Stimulated activated CD8-positive, alpha-beta memory T cell treated with anti-CD3 and anti-CD28 coated beads, Interleukin-12 subunit alpha, Interleukin-12 subunit beta, amount 100 ng/mL, for 4 hours (primary cell): ENCODE measurements around the gene LGALS3BP.
"Not testable (repeated sequence)": the region's sequence is repeated elsewhere in the genome, so short reads cannot be mapped to it uniquely, and the experiment has no call there.

Experiments
- DNase-seq: peaks from one replicate; pipeline ENCODE4 v3.0.0-alpha.2; 2020; ENCODE audit warnings: low read depth

The LGALS3BP gene, protein sequence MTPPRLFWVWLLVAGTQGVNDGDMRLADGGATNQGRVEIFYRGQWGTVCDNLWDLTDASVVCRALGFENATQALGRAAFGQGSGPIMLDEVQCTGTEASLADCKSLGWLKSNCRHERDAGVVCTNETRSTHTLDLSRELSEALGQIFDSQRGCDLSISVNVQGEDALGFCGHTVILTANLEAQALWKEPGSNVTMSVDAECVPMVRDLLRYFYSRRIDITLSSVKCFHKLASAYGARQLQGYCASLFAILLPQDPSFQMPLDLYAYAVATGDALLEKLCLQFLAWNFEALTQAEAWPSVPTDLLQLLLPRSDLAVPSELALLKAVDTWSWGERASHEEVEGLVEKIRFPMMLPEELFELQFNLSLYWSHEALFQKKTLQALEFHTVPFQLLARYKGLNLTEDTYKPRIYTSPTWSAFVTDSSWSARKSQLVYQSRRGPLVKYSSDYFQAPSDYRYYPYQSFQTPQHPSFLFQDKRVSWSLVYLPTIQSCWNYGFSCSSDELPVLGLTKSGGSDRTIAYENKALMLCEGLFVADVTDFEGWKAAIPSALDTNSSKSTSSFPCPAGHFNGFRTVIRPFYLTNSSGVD

DNA sequence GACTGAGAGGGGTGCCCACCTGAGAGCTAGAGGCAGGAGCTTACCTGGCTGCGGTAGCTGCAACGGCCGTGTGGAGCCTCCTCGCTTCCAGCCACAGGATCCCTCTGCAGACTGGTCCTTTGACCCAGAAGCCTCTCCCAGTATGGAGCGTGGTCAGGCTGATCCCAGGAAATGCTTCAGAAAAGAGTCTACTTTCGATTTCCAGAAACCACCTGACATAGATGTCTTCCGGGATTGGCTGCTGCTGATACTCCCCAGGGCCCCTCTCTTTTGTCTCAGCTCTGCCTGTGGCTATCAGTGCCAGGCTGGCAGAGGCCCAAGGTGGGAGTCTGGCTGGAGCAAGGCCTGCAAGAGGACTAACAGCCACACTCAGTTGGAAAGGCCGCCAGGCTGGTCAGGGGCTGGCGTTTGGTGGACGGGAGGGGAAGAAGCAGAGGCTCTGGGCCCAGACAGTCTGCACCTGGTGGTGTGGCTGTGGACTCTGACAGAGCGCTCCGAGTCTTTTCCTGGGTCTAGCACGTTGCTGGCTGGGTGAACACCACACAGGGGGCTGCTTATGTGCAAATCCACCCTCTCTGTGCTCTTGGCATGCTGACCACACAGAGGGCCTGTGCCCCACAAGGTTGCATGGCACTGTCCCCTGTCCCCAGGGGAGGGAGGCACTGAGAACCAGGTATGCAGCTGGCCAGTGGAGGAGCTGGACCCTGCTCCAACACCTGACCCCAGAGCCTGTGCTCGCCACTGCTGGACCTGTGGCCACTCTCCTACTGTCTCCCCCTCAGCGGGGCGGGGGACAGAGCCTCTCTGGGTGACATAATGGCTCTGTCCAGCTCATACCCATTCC is at the start of gene LGALS3BP:
LGALS3BP (minus strand) TSS at position 144 of the 844 bp plus-strand sequence. CDS start 2,732 bp downstream, outside the sequence.
- DNase-seq: no peak

GRCh38 chr17:79028496-79029326 is 49.0 kb upstream of the LGALS3BP start:
- no peak for DNase-seq

- no peak for DNase-seq
Measured at GRCh38 chr17:79027925-79028491, 48.3 kb upstream of the LGALS3BP start.

GRCh38 chr17:79027274-79027924 is 47.7 kb upstream of the LGALS3BP start:
- DNase-seq: no peak

DNA sequence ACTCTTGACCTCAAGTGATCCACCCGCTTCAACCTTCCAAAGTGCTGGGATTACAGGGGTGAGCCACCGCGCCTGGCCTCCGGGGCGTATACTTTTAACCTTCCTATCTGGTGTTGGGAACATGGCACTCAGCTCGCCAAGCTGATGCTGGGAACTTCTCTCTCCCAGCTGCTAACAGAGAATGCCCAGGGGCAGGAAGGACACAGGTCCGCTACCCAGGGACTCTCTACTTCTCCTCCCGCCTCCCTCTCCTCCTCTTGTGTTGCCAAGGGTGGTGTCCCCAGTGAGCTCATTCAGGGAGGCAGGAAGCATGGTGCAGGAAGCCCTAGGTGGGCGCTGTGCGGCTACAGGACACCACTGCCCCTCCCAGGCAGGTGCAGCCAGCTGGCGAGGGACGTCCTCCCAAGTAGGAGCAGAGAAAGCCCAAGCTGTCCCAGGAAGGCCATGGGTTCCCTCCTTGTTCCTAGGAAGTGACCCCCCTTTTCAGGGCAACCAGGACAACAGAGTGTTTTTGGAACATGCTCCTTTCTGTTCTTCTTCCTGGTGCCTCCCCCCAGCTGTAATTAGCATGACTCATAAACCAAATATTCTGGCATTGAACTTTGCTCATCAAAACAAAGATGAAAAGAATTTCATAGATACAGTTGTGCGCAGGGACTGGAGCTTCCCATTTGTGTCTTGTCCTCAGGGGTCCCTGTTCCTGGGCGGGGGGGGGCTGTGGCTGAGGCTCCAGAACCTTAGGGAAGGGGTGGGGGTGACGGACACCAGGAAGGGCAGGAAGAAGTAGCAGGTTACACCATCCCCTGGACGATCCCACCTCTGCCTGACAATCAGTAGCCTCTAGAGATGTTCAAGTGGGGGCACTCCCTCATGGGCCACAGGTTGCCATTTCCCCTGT is 46.9 kb upstream of the LGALS3BP start:
- no peak for DNase-seq

DNA sequence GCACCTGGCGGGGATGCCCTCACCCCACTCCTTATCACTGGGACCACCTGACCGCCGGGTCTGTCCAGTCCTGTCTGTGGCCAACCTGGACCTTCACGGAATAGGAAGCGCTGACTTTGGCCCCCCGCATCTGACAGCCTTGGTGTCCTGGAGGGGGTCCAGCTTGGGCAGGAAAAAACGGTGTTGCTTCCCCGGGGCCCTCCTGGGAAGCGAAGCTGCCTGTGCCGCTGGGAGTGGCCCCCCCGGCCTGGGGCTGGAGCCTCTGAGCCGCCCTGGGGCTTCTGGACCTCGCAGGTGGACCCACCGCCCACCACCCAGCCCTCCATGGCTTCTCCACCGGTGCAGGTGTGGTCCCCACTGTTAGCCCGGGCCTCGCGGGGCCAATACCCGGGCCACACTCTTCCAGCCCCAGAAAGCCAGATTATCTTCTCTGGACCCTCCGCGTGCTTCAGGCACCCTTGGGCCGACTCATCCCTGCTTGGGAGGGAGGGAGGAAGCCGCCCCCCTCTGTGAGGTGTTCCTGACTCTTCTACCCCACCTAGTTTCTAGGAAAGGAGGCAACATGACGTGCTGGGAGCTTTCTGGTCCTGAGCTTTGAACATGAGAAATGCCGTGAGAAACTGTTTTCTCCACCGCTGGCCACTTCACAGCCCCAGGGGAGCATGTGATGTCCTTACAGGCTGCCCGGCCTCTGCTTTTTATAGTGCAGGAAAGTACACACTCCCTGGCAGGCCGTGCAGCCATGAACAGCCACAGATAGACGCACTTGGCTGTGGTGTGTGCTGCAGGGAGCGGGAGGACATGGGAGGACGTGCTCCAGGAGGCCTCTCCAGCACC is 45.4 kb upstream of the LGALS3BP start:
- DNase-seq: no peak

DNA sequence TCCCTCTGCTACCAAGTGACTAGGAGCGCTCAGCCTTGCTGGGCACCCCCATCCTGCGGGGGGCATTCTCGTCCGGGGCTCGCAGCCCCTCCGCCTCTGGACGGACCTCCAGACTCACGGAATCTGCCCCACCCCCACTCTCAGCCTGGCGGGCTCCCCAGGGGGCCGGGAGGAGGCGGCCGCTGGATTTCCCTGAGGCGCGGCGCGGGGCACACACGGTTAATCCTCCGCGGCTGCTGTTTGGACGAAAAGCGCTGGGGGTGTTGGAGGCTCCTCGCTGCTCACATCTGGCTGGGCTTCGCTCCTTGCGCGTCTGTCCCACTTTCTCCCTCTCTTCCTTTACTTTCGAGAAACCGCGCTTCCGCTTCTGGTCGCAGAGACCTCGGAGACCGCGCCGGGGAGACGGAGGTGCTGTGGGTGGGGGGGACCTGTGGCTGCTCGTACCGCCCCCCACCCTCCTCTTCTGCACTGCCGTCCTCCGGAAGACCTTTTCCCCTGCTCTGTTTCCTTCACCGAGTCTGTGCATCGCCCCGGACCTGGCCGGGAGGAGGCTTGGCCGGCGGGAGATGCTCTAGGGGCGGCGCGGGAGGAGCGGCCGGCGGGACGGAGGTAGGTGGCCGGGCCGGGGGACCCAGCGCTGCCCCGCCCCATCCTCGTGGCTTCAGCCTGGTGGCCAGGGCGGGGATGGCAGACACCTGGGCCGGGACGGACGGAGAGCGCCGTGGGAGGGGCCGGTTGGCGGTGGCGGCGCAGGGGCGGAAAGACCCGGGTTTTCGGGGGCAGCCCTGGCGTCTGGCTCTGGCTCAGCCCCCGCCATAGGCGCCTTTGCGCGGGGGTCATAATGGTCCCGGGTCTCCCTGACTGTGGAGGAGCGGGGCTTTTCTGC is 44.4 kb upstream of the LGALS3BP start, which contains the start of gene C1QTNF1:
C1QTNF1 (plus strand) TSS at position 284 of the 886 bp plus-strand sequence. CDS start 19,800 bp downstream, outside the sequence.
- DNase-seq: no peak

- no peak for DNase-seq
Measured at GRCh38 chr17:79023180-79023705, 43.5 kb upstream of the LGALS3BP start.

DNA sequence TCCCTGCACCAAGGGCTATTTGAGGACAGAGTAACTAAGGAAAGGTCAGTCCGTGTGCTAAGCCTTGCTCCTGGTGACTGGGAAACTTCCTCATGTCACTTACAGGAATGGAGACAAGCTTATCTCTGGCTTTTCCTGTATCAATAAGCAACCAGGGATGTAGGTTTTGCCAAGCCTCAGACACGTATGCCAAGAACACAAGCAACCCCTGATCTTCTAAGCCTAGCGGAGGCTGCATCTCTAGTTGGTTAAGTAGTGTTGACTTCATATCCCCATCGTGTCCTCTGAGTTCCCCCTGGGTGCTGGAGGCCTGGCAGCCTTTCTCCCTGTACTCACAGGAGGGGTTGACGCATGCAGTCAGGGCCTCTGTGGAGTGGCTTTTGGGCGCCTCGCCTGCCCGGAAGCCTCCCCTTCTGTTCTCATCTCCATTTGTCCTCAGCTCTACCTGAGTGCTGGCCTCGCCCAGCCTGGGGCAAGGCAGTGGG is 42.8 kb upstream of the LGALS3BP start:
- DNase-seq: no peak

DNA sequence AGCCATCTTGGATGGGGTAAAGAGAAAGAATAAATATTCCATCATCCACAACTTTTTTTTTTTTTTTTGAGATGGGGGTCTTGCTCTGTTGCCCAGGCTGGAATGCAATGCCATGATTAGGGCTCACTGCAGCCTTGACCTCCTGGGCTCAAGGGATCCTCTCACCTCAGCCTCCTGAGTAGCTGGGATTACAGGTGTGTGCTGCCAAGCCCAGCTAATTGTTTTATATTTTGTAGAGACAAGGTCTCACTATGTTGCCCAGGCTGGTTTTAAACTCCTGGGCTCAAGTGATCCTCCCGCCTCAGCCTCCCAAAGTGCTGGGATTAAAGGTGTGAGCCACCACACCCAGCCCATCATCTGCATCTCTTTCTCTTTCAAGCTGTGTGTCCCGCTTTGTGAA is 42.2 kb upstream of the LGALS3BP start:
- DNase-seq: not testable (repeated sequence)

GRCh38 chr17:79020631-79021301 is 41.0 kb upstream of the LGALS3BP start:
- no peak for DNase-seq

DNA sequence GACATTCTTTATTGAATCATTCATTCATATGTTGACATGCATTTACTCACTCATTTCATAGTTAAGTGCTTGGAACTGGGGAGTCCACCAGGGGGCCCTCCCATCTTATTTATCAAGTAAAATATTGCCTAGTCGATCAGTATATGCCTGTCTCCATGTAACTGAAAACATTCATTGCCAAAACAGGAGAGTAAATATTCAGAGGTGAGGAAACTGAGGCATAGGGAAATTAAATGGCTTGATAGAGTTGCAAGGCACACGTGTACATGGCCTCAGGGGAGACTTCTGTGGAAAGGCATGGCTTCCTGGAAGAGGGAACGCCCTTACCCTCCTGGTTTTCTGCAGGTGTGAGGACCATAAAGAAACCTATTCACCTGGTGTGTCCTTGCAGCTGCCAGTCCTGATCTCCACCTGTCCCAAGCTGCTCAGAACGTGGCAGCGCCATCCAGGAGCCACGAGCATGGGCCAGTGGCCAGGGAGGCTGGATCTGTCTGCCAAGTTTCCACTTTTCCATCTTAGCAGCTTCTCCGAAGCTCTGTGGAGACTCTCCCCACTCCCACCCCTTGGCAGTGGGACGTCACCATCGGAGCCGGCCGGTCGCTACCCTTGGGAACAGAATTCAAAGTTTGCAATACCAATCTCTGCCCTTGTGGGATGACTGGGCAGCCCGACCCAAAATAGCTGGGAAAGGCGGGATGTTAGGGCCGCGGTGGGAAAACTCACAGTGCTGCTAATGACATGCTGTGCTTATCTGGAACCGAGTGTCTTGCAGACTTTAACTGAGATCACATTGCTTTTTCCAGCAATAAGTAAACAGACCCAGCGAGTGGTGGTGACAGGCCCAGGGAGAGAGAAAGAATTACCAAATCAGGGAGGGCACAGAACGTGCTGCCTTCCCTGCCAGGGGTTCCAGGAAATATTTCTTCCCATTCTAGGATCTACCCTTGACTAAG is 40.2 kb upstream of the LGALS3BP start:
- DNase-seq: no peak

DNA sequence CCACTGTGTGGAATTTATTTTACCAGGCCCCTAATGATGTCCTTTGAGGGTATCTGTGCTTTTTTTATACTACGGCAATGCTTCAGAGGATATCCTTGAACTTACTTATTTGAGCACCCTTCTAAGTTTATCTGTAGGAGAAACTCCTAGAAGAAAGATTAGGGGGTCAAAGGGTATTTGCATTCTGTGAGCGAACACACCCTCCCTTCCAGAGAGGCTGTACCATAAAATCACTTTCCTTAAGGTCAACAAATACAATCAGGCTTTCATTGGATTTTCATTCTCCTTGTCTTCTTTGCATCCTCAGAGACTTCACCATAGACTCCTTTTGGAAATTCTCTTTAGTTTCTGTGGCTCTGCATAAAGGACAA is 39.5 kb upstream of the LGALS3BP start:
- no peak for DNase-seq

GRCh38 chr17:79018370-79018695 is 38.6 kb upstream of the LGALS3BP start:
- no peak for DNase-seq

DNA sequence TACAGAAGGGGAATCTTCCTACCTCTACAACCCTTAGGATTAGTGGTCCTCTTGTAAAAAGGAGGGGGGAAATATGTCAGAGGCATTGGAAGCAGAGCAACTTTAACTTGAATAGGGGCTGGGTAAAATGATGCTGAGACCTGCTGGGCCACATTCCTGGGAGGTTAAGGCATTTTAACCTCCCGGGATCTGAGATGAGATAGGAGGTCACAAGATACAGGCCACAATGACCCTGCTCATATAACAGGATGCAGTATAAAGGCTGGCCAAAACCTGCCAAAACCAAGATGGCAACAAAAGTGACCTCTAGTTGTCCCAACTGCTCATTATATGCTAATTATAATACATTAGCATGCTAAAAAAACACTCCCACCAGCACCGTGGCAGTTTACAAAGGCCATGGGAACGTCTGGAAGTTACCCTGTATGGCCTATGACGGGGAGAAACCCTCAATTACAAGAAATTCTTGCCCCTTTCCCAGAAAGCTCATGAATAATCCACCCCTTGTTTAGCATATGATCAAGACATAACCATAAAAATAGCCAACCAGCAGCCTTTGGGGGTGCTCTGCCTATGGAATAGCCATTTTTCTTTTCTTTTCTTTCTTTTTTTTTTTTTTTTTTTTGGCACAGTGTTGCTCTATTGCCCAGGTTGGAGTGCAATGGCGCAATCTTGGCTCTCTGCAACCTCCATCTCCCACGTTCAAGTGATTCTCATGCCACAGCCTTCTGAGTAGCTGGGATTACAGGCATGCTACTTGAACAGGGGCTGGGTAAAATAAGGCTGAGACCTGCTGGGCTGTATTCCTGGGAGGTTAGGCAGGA is 38.0 kb upstream of the LGALS3BP start:
- no peak for DNase-seq
